HCT116 (cell line): ENCODE results near the gene SCRN1. TPM values are rescaled to one million over a fixed set of nuclear protein-coding genes. Genes with fewer than 3 reads are reported as not detected.

ENCODE experiments used
- ATAC-seq: fragments of 200-7000 bp; cut with Tn5 transposase; 2 replicates; pipeline ENCODE4 v1.9.1; 2020; ENCODE audit warnings: mild to moderate bottlenecking, moderate library complexity
- BruUV-seq: library from RNA; stranded (reverse); fragments of 400-500 nt; replicated peaks from 2 replicates; lab custom pipeline; 2021; lab: Mats Ljungman, UMichigan
- CTCF ChIA-PET: fragments of 300-600 bp; sonication (Branson Sonifier 250); formaldehyde crosslinking; loops from one replicate; lab custom pipeline; 2021; ENCODE audit warnings: antibody characterized with exemption; lab: Charles Lee
- POLR2A ChIA-PET: fragments of 300-600, 350-600 bp; sonication (Branson Sonifier 250); formaldehyde crosslinking; loops from one replicate; lab custom pipeline; 2021; ENCODE audit warnings: antibody characterized with exemption; lab: Charles Lee
- RAD21 ChIA-PET, 2 experiments: fragments of 300-600 bp; sonication (Branson Sonifier 250); formaldehyde crosslinking; loops; one replicate each; lab custom pipeline; 2023; ENCODE audit warnings: low total read pairs in 2 of 2; ENCODE audit not compliant: uncharacterized antibody in 2 of 2, unreplicated experiment in 2 of 2, low non-redundant PET in 1 of 2; lab: Charles Lee
- DNase-seq: peaks from one replicate; pipeline ENCODE4 v3.0.0-alpha.2; 2010; ENCODE audit warnings: low read depth, low spot score
- H2AFZ ChIP-seq: fragments of 200-600 bp; shearing (Covaris generic), sonication (generic); 2 replicates; pipeline ENCODE4 v1.6.1; 2017; ENCODE audit warnings: low read depth, mixed run types, mixed read lengths, antibody characterized with exemption, low read length; ENCODE audit not compliant: poor library complexity, severe bottlenecking
- H3K27ac ChIP-seq: 2 replicates; pipeline ENCODE4 v1.5.1; 2012; ENCODE audit warnings: low read depth, low read length
- H3K27me3 ChIP-seq: fragments of 200-600 bp; sonication (generic); 2 replicates; pipeline ENCODE4 v1.6.1; 2016; ENCODE audit warnings: mixed run types, low read length, mixed read lengths; ENCODE audit not compliant: insufficient read depth
- H3K36me3 ChIP-seq, 2 experiments: fragments of 200-500 bp in 1 of 2; fragments of 200-600 bp in 1 of 2; sonication (Bioruptor generic) in 1 of 2; sonication (generic) in 1 of 2; 2 replicates each; pipeline versions ENCODE4 v1.5.1 to v1.6.1; 2014 to 2016; ENCODE audit warnings: low read length in 2 of 2, inconsistent platforms in 1 of 2, mixed read lengths in 1 of 2, mixed run types in 1 of 2; ENCODE audit not compliant: insufficient read depth in 2 of 2, control insufficient read depth in 1 of 2
- H3K4me1 ChIP-seq, 2 experiments: fragments of 200-600 bp in 1 of 2; sonication (generic) in 1 of 2; 2 replicates each; pipeline versions ENCODE4 v1.5.1 to v1.6.1; 2012 to 2017; ENCODE audit warnings: low read length in 2 of 2, inconsistent platforms in 1 of 2, mild to moderate bottlenecking in 1 of 2, mixed read lengths in 1 of 2, mixed run types in 1 of 2, moderate library complexity in 1 of 2; ENCODE audit not compliant: insufficient read depth in 2 of 2, control insufficient read depth in 1 of 2
- H3K4me2 ChIP-seq: fragments of 200-600 bp; sonication (generic); 2 replicates; pipeline ENCODE4 v1.6.1; 2017; ENCODE audit warnings: mixed run types, low read length, mixed read lengths
- H3K4me3 ChIP-seq, 2 experiments: fragments of 200-600 bp in 1 of 2; sonication (generic) in 1 of 2; replicated peaks in 1 of 2; 2 replicates each; pipeline ENCODE4 v1.5.1; 2011 to 2016; ENCODE audit warnings: low read length in 2 of 2, control low read depth in 1 of 2, low read depth in 1 of 2, mild to moderate bottlenecking in 1 of 2, mixed read lengths in 1 of 2, mixed run types in 1 of 2
- H3K79me2 ChIP-seq: fragments of 200-600 bp; sonication (generic); 2 replicates; pipeline ENCODE4 v1.6.1; 2017; ENCODE audit warnings: mild to moderate bottlenecking, mixed run types, low read length, moderate library complexity, mixed read lengths; ENCODE audit not compliant: insufficient read depth
- H3K9ac ChIP-seq: fragments of 200-600 bp; sonication (generic); 2 replicates; pipeline ENCODE4 v1.6.1; 2016; ENCODE audit warnings: low read length, mixed read lengths
- H3K9me2 ChIP-seq: fragments of 200-600 bp; sonication (generic), shearing (Covaris generic); 2 replicates; pipeline ENCODE4 v1.6.1; 2017; ENCODE audit warnings: mixed run types, mild to moderate bottlenecking, moderate library complexity; ENCODE audit not compliant: insufficient read depth
- H3K9me3 ChIP-seq, 2 experiments: fragments of 200-500 bp in 1 of 2; fragments of 200-600 bp in 1 of 2; sonication (Bioruptor generic) in 1 of 2; sonication (generic) in 1 of 2; 2 replicates each; pipeline ENCODE4 v1.6.1; 2014 to 2017; ENCODE audit warnings: low read length in 2 of 2, mixed read lengths in 2 of 2, inconsistent platforms in 1 of 2, low read depth in 1 of 2, mild to moderate bottlenecking in 1 of 2, mixed run types in 1 of 2, moderate library complexity in 1 of 2; ENCODE audit not compliant: control insufficient read depth in 1 of 2, insufficient read depth in 1 of 2
- H4K20me1 ChIP-seq: fragments of 200-600 bp; sonication (generic), shearing (Covaris generic); 2 replicates; pipeline ENCODE4 v1.6.1; 2017; ENCODE audit warnings: mixed run types, mild to moderate bottlenecking, moderate library complexity; ENCODE audit not compliant: insufficient read depth
- CEBPB ChIP-seq: IDR thresholded peaks from 2 replicates; pipeline ENCODE4 v1.6.1; 2012; ENCODE audit warnings: low read depth
- CTCF ChIP-seq, 3 experiments: fragments of 200-600 bp in 1 of 3; sonication (generic) in 1 of 3; IDR thresholded peaks in 2 of 3; conservative IDR thresholded peaks in 1 of 3; 2 replicates each; pipeline ENCODE4 v1.5.1; 2012 to 2017; ENCODE audit warnings: low read depth in 2 of 3, low read length in 2 of 3, antibody characterized with exemption in 1 of 3, borderline replicate concordance in 1 of 3, control low read depth in 1 of 3, mild to moderate bottlenecking in 1 of 3, mixed read lengths in 1 of 3, mixed run types in 1 of 3, moderate library complexity in 1 of 3; ENCODE audit not compliant: insufficient read depth in 1 of 3
- ELF1 ChIP-seq: IDR thresholded peaks from 2 replicates; pipeline ENCODE4 v1.6.1; 2012; ENCODE audit warnings: low read depth, borderline replicate concordance
- EZH2phosphoT487 ChIP-seq: fragments of 200-600 bp; IDR thresholded peaks from 2 replicates; pipeline ENCODE4 v1.6.1; 2018; ENCODE audit warnings: antibody characterized with exemption, borderline replicate concordance
- FOSL1 ChIP-seq: IDR thresholded peaks from 2 replicates; pipeline ENCODE4 v1.6.1; 2012; ENCODE audit warnings: low read depth
- JUND ChIP-seq: IDR thresholded peaks from 2 replicates; pipeline ENCODE4 v1.6.1; 2012
- POLR2AphosphoS5 ChIP-seq: IDR thresholded peaks from 2 replicates; pipeline ENCODE4 v1.6.1; 2011; ENCODE audit warnings: mild to moderate bottlenecking, low read depth, low read length, moderate library complexity
- RAD21 ChIP-seq: IDR thresholded peaks from 2 replicates; pipeline ENCODE4 v1.6.1; 2012; ENCODE audit warnings: low read depth, mild to moderate bottlenecking
- SIN3A ChIP-seq: IDR thresholded peaks from 2 replicates; pipeline ENCODE4 v1.6.1; 2012; ENCODE audit warnings: low read depth
- SP1 ChIP-seq: IDR thresholded peaks from 2 replicates; pipeline ENCODE4 v1.6.1; 2012; ENCODE audit warnings: low read depth
- SRF ChIP-seq: IDR thresholded peaks from 2 replicates; pipeline ENCODE4 v1.6.1; 2012; ENCODE audit warnings: low read depth
- TCF7L2 ChIP-seq: IDR thresholded peaks from 2 replicates; pipeline ENCODE4 v1.7.0; 2011; ENCODE audit warnings: borderline replicate concordance, inconsistent platforms; ENCODE audit not compliant: insufficient read depth, insufficient read length; ENCODE audit errors: extremely low read depth
- YY1 ChIP-seq: IDR thresholded peaks from 2 replicates; pipeline ENCODE4 v1.6.1; 2011; ENCODE audit warnings: low read length, low read depth, moderate library complexity, mild to moderate bottlenecking; ENCODE audit not compliant: insufficient replicate concordance; ENCODE audit errors: extremely low read depth
- ZBTB33 ChIP-seq: IDR thresholded peaks from 2 replicates; pipeline ENCODE4 v1.6.1; 2011; ENCODE audit warnings: mild to moderate bottlenecking, low read length, moderate library complexity; ENCODE audit not compliant: insufficient replicate concordance; ENCODE audit errors: extremely low read depth
- ZFX ChIP-seq: fragments of 450-650 bp; IDR thresholded peaks from 2 replicates; pipeline ENCODE4 v1.6.1; 2017
- intact Hi-C: fragments of 100-400 bp; cut with micrococcal nuclease; formaldehyde crosslinking; loops from 2 replicates; pipeline ENCODE4 v1.10.0; 2022
- total RNA-seq: library from RNA; stranded (reverse); gene quantifications from one replicate; pipeline ENCODE4 v1.2.1, GENCODE V29; 2021; ENCODE audit not compliant: unreplicated experiment
- TF ChIP-seq, protein P1 (sequence below): IDR thresholded peaks from 2 replicates; pipeline ENCODE4 v1.6.1; 2012; ENCODE audit warnings: low read depth

Gene SCRN1
- total RNA-seq, 1 experiment from 2014 or later: 76.8 TPM

DNA sequence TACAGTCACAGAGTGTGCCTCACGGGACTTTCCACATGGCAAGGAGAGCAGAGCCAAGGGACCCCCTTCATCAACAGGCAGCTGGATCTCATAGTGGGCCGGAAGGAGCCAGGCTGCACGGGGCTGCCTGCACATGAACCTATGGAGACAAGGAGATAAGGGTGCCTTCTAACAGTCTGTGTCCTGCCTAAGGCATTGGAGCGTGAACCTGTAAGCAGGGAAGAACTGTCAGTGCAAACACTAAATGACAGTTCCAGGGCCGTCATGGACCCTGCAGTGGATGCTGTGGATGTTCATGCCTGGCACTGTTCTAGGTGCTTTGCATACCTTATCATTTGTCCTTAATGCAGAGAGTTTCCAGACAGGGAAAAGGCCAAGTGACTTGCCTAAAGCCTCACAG, 97.4 kb downstream of the SCRN1 start:
- H3K27me3 ChIP-seq: no peaks in the 10 kb centered on the region
- no peaks in the 10 kb centered on the region for H3K79me2 ChIP-seq
- no peaks in the 10 kb centered on the region for H4K20me1 ChIP-seq
- no peak overlapping the region for H3K9ac ChIP-seq
- intact Hi-C loops: no loop called here
- no peak overlapping the region for H3K27ac ChIP-seq
- H2AFZ ChIP-seq: no peak overlapping the region
- DNase-seq (no peak), ATAC-seq (no peak)
- no TSS peak for BruUV-seq
- TF ChIP-seq CTCF (IDR thresholded peaks at IDR 0.05 in 2 of 3, conservative IDR thresholded peaks at IDR 0.05 in 1 of 3; ENCODE audit: borderline replicate concordance in 1 of 3, insufficient read depth in 1 of 3, low read depth in 2 of 3, low read length in 2 of 3) (no peak), FOSL1 (no peak), TCF7L2 (no peak), ZFX (no peak), POLR2AphosphoS5 (no peak), EZH2phosphoT487 (no peak), RAD21 (no peak), ELF1 (no peak), SIN3A (no peak), CEBPB (no peak), YY1 (no peak), SRF (no peak), SP1 (no peak), ZBTB33 (no peak), JUND (no peak)
- TF ChIP-seq, protein P1, sequence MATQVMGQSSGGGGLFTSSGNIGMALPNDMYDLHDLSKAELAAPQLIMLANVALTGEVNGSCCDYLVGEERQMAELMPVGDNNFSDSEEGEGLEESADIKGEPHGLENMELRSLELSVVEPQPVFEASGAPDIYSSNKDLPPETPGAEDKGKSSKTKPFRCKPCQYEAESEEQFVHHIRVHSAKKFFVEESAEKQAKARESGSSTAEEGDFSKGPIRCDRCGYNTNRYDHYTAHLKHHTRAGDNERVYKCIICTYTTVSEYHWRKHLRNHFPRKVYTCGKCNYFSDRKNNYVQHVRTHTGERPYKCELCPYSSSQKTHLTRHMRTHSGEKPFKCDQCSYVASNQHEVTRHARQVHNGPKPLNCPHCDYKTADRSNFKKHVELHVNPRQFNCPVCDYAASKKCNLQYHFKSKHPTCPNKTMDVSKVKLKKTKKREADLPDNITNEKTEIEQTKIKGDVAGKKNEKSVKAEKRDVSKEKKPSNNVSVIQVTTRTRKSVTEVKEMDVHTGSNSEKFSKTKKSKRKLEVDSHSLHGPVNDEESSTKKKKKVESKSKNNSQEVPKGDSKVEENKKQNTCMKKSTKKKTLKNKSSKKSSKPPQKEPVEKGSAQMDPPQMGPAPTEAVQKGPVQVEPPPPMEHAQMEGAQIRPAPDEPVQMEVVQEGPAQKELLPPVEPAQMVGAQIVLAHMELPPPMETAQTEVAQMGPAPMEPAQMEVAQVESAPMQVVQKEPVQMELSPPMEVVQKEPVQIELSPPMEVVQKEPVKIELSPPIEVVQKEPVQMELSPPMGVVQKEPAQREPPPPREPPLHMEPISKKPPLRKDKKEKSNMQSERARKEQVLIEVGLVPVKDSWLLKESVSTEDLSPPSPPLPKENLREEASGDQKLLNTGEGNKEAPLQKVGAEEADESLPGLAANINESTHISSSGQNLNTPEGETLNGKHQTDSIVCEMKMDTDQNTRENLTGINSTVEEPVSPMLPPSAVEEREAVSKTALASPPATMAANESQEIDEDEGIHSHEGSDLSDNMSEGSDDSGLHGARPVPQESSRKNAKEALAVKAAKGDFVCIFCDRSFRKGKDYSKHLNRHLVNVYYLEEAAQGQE: no peak
- no peak overlapping the region for H3K4me3 ChIP-seq
- H3K9me2 ChIP-seq: no peaks in the 10 kb centered on the region
- no peak overlapping the region for H3K4me2 ChIP-seq
- RAD21 ChIA-PET: no interaction called here
- peaks cover 0 to 3% of the 10 kb centered on the region in 2 experiments; a peak in 1 of 4 replicates for H3K36me3 ChIP-seq
- no peaks in the 10 kb centered on the region for H3K9me3 ChIP-seq
- H3K4me1 ChIP-seq: no peaks in the 10 kb centered on the region
- POLR2A ChIA-PET: no interaction called here
- CTCF ChIA-PET: no interaction called here
